ENCODE measurements around the gene RPS15.

Gene RPS15

GRCh38 chr19:1420590-1420989 is 17.6 kb upstream of the RPS15 start:
- no peak for DNase-seq (ENCODE audit: low read depth)

- DNase-seq (ENCODE audit: low read depth) = no peak
These were observed 16.8 kb upstream of the RPS15 start for GRCh38 chr19:1421218-1421957.

- no peak for DNase-seq (ENCODE audit: low read depth)
These were observed 16.3 kb upstream of the RPS15 start for GRCh38 chr19:1421958-1422305.

GRCh38 chr19:1422360-1422759 is 15.8 kb upstream of the RPS15 start:
- DNase-seq (ENCODE audit: low read depth) = no peak

GRCh38 chr19:1422943-1423342 is 15.3 kb upstream of the RPS15 start:
- no peak for DNase-seq (ENCODE audit: low read depth)

GRCh38 chr19:1423436-1424191 is 14.6 kb upstream of the RPS15 start:
- DNase-seq (ENCODE audit: low read depth) = no peak

GRCh38 chr19:1424192-1424955 is 13.8 kb upstream of the RPS15 start:
- no peak for DNase-seq (ENCODE audit: low read depth)

- no peak for DNase-seq (ENCODE audit: low read depth)
These were observed 12.9 kb upstream of the RPS15 start for GRCh38 chr19:1425102-1425837.

GRCh38 chr19:1425902-1426301 is 12.3 kb upstream of the RPS15 start:
- no peak for DNase-seq (ENCODE audit: low read depth)

GRCh38 chr19:1426736-1427135 is 11.5 kb upstream of the RPS15 start:
- DNase-seq (ENCODE audit: low read depth) = no peak

GRCh38 chr19:1427221-1427920 is 10.8 kb upstream of the RPS15 start:
- DNase-seq (ENCODE audit: low read depth) = no peak

GRCh38 chr19:1428738-1429391 is 9.3 kb upstream of the RPS15 start:
- no peak for DNase-seq (ENCODE audit: low read depth)

GRCh38 chr19:1429750-1430149 is 8.4 kb upstream of the RPS15 start:
- no peak for DNase-seq (ENCODE audit: low read depth)

- DNase-seq (ENCODE audit: low read depth) = no peak
These were observed 8.0 kb upstream of the RPS15 start for GRCh38 chr19:1430246-1430645.

GRCh38 chr19:1431759-1432506 is 6.3 kb upstream of the RPS15 start:
- no peak for DNase-seq (ENCODE audit: low read depth)

GRCh38 chr19:1432507-1432887 is 5.7 kb upstream of the RPS15 start:
- DNase-seq (ENCODE audit: low read depth) = no peak

GRCh38 chr19:1433119-1434039 is 4.8 kb upstream of the RPS15 start:
- no peak for DNase-seq (ENCODE audit: low read depth)

GRCh38 chr19:1434040-1434366 is 4.2 kb upstream of the RPS15 start:
- DNase-seq (ENCODE audit: low read depth) = no peak

- DNase-seq (ENCODE audit: low read depth) = no peak
These were observed 3.6 kb upstream of the RPS15 start for GRCh38 chr19:1434577-1435060.

Data from HS-27A (cell line).